PFSK-1 (cell line): ENCODE measurements around the gene NUP62.

ENCODE experiments used
- FOXP2 ChIP-seq: optimal IDR thresholded peaks from 2 replicates; pipeline ENCODE3; 2011; ENCODE audit warnings: borderline replicate concordance, control low read depth, inconsistent platforms; ENCODE audit not compliant: insufficient read depth; ENCODE audit errors: extremely low read length, extremely low read depth
- POLR2AphosphoS5 ChIP-seq: IDR thresholded peaks from 2 replicates; pipeline ENCODE4 v1.6.1; 2012; ENCODE audit warnings: low read depth, mild to moderate bottlenecking, control low read depth, low read length, moderate library complexity
- SIN3A ChIP-seq: IDR thresholded peaks from 2 replicates; pipeline ENCODE4 v1.6.1; 2012; ENCODE audit warnings: mild to moderate bottlenecking, low read length, moderate library complexity, borderline replicate concordance; ENCODE audit not compliant: insufficient read depth
- TAF1 ChIP-seq: IDR thresholded peaks from 2 replicates; pipeline ENCODE4 v1.6.1; 2012; ENCODE audit warnings: low read length, control low read depth, borderline replicate concordance; ENCODE audit not compliant: insufficient read depth
- TF ChIP-seq, protein P1 (sequence below), 2 experiments: IDR thresholded peaks; 2 replicates each; pipeline versions ENCODE4 v1.6.1 to v1.8.0; 2011 to 2012; ENCODE audit warnings: low read depth in 2 of 2, low read length in 2 of 2, control low read depth in 1 of 2, inconsistent platforms in 1 of 2, mild to moderate bottlenecking in 1 of 2, moderate library complexity in 1 of 2; ENCODE audit not compliant: insufficient read depth in 1 of 2

The NUP62 gene

DNA sequence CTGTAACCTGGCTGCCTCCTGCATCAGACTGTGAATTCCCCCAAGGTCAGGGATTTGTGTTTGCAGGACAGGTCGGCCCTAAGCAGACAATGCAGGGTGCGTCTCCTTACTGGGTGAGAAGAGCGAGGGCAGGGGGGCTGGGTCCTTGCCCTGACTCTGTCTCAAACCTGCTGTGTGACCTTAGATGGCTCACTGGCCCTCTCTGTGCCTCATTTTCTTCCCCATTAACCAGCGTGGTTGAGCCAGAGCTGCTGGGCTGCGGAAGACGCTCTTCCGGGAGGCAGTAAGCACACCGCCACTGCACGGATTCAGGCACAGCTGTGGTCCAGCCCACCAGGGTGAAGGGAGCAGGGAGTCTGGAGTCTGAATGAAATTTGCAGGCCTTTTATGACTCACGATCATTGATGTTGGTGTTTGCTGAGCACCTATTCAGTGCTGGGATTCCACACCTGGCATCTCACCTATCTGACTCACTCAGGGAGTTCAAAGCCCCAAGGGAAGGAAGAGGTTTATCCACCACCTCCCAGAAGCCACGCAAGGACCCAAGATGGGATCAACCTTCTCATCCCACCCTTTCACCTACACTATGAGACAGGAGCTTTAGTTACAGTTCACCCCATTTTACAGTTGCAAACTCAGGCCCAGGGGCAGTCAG, 54.7 kb downstream of the NUP62 start:
- no peak for TF ChIP-seq FOXP2
- TF ChIP-seq POLR2AphosphoS5, result no peak; the same call in 1 of the 2 replicates
- no peak for TF ChIP-seq TAF1
- no peak for TF ChIP-seq SIN3A
- TF ChIP-seq, protein P1, sequence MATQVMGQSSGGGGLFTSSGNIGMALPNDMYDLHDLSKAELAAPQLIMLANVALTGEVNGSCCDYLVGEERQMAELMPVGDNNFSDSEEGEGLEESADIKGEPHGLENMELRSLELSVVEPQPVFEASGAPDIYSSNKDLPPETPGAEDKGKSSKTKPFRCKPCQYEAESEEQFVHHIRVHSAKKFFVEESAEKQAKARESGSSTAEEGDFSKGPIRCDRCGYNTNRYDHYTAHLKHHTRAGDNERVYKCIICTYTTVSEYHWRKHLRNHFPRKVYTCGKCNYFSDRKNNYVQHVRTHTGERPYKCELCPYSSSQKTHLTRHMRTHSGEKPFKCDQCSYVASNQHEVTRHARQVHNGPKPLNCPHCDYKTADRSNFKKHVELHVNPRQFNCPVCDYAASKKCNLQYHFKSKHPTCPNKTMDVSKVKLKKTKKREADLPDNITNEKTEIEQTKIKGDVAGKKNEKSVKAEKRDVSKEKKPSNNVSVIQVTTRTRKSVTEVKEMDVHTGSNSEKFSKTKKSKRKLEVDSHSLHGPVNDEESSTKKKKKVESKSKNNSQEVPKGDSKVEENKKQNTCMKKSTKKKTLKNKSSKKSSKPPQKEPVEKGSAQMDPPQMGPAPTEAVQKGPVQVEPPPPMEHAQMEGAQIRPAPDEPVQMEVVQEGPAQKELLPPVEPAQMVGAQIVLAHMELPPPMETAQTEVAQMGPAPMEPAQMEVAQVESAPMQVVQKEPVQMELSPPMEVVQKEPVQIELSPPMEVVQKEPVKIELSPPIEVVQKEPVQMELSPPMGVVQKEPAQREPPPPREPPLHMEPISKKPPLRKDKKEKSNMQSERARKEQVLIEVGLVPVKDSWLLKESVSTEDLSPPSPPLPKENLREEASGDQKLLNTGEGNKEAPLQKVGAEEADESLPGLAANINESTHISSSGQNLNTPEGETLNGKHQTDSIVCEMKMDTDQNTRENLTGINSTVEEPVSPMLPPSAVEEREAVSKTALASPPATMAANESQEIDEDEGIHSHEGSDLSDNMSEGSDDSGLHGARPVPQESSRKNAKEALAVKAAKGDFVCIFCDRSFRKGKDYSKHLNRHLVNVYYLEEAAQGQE (IDR thresholded peaks at IDR 0.05; ENCODE audit: insufficient read depth in 1 of 2, low read depth in 2 of 2, low read length in 2 of 2), result no peak

- TF ChIP-seq TAF1 (no peak), POLR2AphosphoS5 (no peak), FOXP2 (no peak), SIN3A (no peak)
- TF ChIP-seq, protein P1 (IDR thresholded peaks at IDR 0.05; ENCODE audit: insufficient read depth in 1 of 2, low read depth in 2 of 2, low read length in 2 of 2), result no peak
Measured at GRCh38 chr19:49873834-49874233, 55.5 kb downstream of the NUP62 start.

GRCh38 chr19:49873129-49873521, 56.2 kb downstream of the NUP62 start:
- TF ChIP-seq TAF1, result no peak
- no peak for TF ChIP-seq POLR2AphosphoS5
- no peak for TF ChIP-seq FOXP2
- no peak for TF ChIP-seq SIN3A
- TF ChIP-seq, protein P1 (IDR thresholded peaks at IDR 0.05; ENCODE audit: insufficient read depth in 1 of 2, low read depth in 2 of 2, low read length in 2 of 2), result no peak

- TF ChIP-seq POLR2AphosphoS5, result no peak
- TF ChIP-seq, protein P1 (IDR thresholded peaks at IDR 0.05; ENCODE audit: insufficient read depth in 1 of 2, low read depth in 2 of 2, low read length in 2 of 2), result no peak
- TF ChIP-seq FOXP2, result no peak
- TF ChIP-seq SIN3A, result no peak
Measured at GRCh38 chr19:49872245-49873128, 56.8 kb downstream of the NUP62 start.
